Endothelial cell of umbilical vein (primary cell): ENCODE results near the gene PPP4R4. TPM values are rescaled to one million over a fixed set of nuclear protein-coding genes. Genes with fewer than 3 reads are reported as not detected.

Experiments
- BruUV-seq: library from RNA; stranded (reverse); fragments of 400-500 nt; replicated peaks from 2 replicates; lab custom pipeline; 2021; lab: Mats Ljungman, UMichigan
- CTCF ChIA-PET: fragments of 300-600, 350-600 bp; sonication (Branson Sonifier 250); formaldehyde crosslinking; loops from one replicate; lab custom pipeline; 2021; ENCODE audit warnings: antibody characterized with exemption, inconsistent platforms; lab: Charles Lee
- POLR2A ChIA-PET: fragments of 300-600, 350-600 bp; sonication (Branson Sonifier 250); formaldehyde crosslinking; loops from one replicate; lab custom pipeline; 2021; ENCODE audit warnings: antibody characterized with exemption, inconsistent platforms; lab: Charles Lee
- DNase-seq: peaks from one replicate; pipeline ENCODE4 v3.0.0-alpha.2; 2011; ENCODE audit warnings: low read depth, low spot score
- FAIRE-seq: peaks from 2 replicates; lab custom pipeline; 2011; peaks lifted over from hg19 to GRCh38; lab: Jason Lieb, UNC
- H2AFZ ChIP-seq: 2 replicates; pipeline ENCODE4 v1.6.0; 2012; ENCODE audit warnings: low read depth, low read length, control low read depth, inconsistent platforms
- H3K27ac ChIP-seq: 2 replicates; pipeline ENCODE4 v1.5.1; 2011; ENCODE audit warnings: low read depth, mild to moderate bottlenecking, control low read depth, low read length, moderate library complexity; ENCODE audit not compliant: insufficient read depth
- H3K27me3 ChIP-seq, 2 experiments: 2 replicates each; pipeline versions ENCODE4 v1.6.0 to v1.6.1; 2011; ENCODE audit warnings: low read length in 2 of 2, mixed read lengths in 1 of 2; ENCODE audit not compliant: control insufficient read depth in 2 of 2, insufficient read depth in 2 of 2
- H3K36me3 ChIP-seq, 2 experiments: 2 replicates in 1 of 2; 3 replicates in 1 of 2; pipeline ENCODE4 v1.5.1; 2011; ENCODE audit warnings: low read length in 2 of 2, mild to moderate bottlenecking in 1 of 2, moderate library complexity in 1 of 2; ENCODE audit not compliant: control insufficient read depth in 2 of 2, insufficient read depth in 2 of 2; ENCODE audit errors: extremely low read depth in 1 of 2
- H3K4me1 ChIP-seq: 3 replicates; pipeline ENCODE4 v1.5.1; 2011; ENCODE audit warnings: mild to moderate bottlenecking, low read length; ENCODE audit not compliant: control insufficient read depth, insufficient read depth; ENCODE audit errors: extremely low read depth
- H3K4me2 ChIP-seq: 2 replicates; pipeline ENCODE4 v1.6.1; 2011; ENCODE audit warnings: low read length, control low read depth, mixed read lengths; ENCODE audit not compliant: insufficient read depth
- H3K4me3 ChIP-seq, 3 experiments: fragments of 200-600 bp in 1 of 3; sonication (generic), shearing (Covaris generic) in 1 of 3; replicated peaks in 1 of 3; 2 replicates each; pipeline ENCODE4 v1.5.1; 2011 to 2016; ENCODE audit warnings: control low read depth in 3 of 3, low read length in 3 of 3, mild to moderate bottlenecking in 2 of 3, inconsistent platforms in 1 of 3, low read depth in 1 of 3, moderate library complexity in 1 of 3; ENCODE audit not compliant: insufficient read depth in 1 of 3
- H3K79me2 ChIP-seq: 2 replicates; pipeline ENCODE4 v1.6.0; 2012; ENCODE audit warnings: low read length, inconsistent platforms; ENCODE audit not compliant: control insufficient read depth, insufficient read depth
- H3K9ac ChIP-seq: replicated peaks from 2 replicates; pipeline ENCODE3; 2011; ENCODE audit warnings: low read length, control low read depth; ENCODE audit not compliant: insufficient read depth; ENCODE audit errors: extremely low read depth
- H3K9me1 ChIP-seq: replicated peaks from 3 replicates; pipeline ENCODE4 v1.6.0; 2011; ENCODE audit warnings: mild to moderate bottlenecking, low read length; ENCODE audit not compliant: control insufficient read depth, insufficient read depth; ENCODE audit errors: extremely low read depth
- H3K9me3 ChIP-seq: replicated peaks from 2 replicates; pipeline ENCODE4 v1.5.1; 2012; ENCODE audit warnings: low read length, inconsistent platforms; ENCODE audit not compliant: control insufficient read depth, insufficient read depth
- H4K20me1 ChIP-seq: replicated peaks from 2 replicates; pipeline ENCODE3; 2011; ENCODE audit warnings: mild to moderate bottlenecking, low read length; ENCODE audit not compliant: control insufficient read depth, insufficient read depth; ENCODE audit errors: extremely low read depth
- EZH2 ChIP-seq: IDR thresholded peaks from 2 replicates; pipeline ENCODE4 v1.6.1; 2012; ENCODE audit warnings: borderline replicate concordance, low read depth, mild to moderate bottlenecking, moderate library complexity, low read length, inconsistent platforms; ENCODE audit not compliant: severe bottlenecking
- FOS ChIP-seq: IDR thresholded peaks from 2 replicates; pipeline ENCODE4 v1.6.1; 2011; ENCODE audit warnings: mild to moderate bottlenecking, low read length, moderate library complexity, borderline replicate concordance; ENCODE audit not compliant: insufficient read depth
- GATA2 ChIP-seq: IDR thresholded peaks from 2 replicates; pipeline ENCODE4 v1.7.0; 2011; ENCODE audit warnings: low read depth, mild to moderate bottlenecking, moderate library complexity, mixed read lengths, low read length; ENCODE audit not compliant: insufficient read length, insufficient read depth
- JUN ChIP-seq: IDR thresholded peaks from 2 replicates; pipeline ENCODE4 v1.6.1; 2011; ENCODE audit warnings: borderline replicate concordance, low read depth; ENCODE audit not compliant: insufficient read length, insufficient read depth
- MYC ChIP-seq: IDR thresholded peaks from one replicate; pipeline ENCODE4 v1.6.1; 2011; ENCODE audit warnings: mild to moderate bottlenecking, low read depth, low read length
- POLR2A ChIP-seq: IDR thresholded peaks from 2 replicates; pipeline ENCODE4 v1.6.1; 2012; ENCODE audit warnings: low read depth, mild to moderate bottlenecking, control low read depth, low read length
- POLR2AphosphoS5 ChIP-seq: IDR thresholded peaks from 2 replicates; pipeline ENCODE4 v1.6.1; 2012; ENCODE audit warnings: low read depth, mild to moderate bottlenecking, control low read depth, low read length, moderate library complexity; ENCODE audit not compliant: insufficient read depth
- dilution Hi-C: fragments of 300-500 bp; cut with MboI; formaldehyde crosslinking; loops from one replicate; pipeline ENCODE4 v1.15.0; 2019; ENCODE audit warnings: low sequenced_read_pairs; ENCODE audit not compliant: extremely low pct_ligation_motif_present
- intact Hi-C: fragments of 100-400 bp; cut with micrococcal nuclease; formaldehyde crosslinking; loops from one replicate; pipeline ENCODE4 v1.10.0; 2022
- polyA plus RNA-seq, 4 experiments: library from polyadenylated mRNA; depleted of rRNA in 3 of 4; stranded (reverse) in 3 of 4; unstranded in 1 of 4; fragments of >200 nt; gene quantifications; 2 replicates each; pipeline versions ENCODE4 v1.2.1 to v1.2.3, GENCODE V29; 2011 to 2012; ENCODE audit warnings: missing spikeins in 1 of 4
- total RNA-seq: library from RNA; stranded (reverse); gene quantifications from 2 replicates; pipeline ENCODE4 v1.2.3, GENCODE V29; 2021
- TF ChIP-seq, protein P1 (sequence below): IDR thresholded peaks from 2 replicates; pipeline ENCODE4 v1.6.1; 2011; ENCODE audit not compliant: insufficient read depth, insufficient read length
- TF ChIP-seq, protein P2 (sequence below), 2 donors: IDR thresholded peaks; 1 replicate in 1 of 2; 2 replicates in 1 of 2; pipeline ENCODE4 v1.5.1; 2011; ENCODE audit warnings: low read length in 2 of 2, mild to moderate bottlenecking in 2 of 2, moderate library complexity in 2 of 2, control low read depth in 1 of 2, inconsistent platforms in 1 of 2, low read depth in 1 of 2; ENCODE audit not compliant: insufficient read depth in 1 of 2; ENCODE audit errors: extremely low read depth in 1 of 2

Gene PPP4R4
- total and polyA plus RNA-seq, 2 donors (not counting 3 experiments of a cell fraction or from before 2014, with no cell fraction given) = not detected

DNA sequence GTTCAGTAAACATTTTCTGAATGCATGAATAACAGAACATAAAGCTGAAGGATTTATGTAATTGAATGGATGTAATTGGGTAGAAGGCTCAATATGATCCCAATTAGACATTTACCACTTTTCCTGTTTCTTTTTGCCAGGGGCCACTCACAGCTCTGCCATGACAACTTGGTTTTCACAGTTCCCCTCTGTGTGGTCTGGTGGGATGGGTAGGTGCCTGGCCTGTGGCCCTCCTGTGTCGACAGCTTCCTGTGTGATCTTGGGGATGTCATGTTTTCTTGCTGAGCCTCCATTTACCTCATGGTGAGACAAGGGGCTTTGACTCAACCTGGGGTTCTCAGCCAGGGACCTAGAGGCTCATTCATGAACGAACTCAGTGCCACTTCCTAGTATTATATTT is 131.5 kb downstream of the PPP4R4 start:
- ChIA-PET CTCF (no interaction called here), POLR2A (no interaction called here)
- Histone ChIP-seq H3K9ac (no peak overlapping the region), H3K4me2 (no peak overlapping the region), H3K9me1 (no peaks in the 10 kb centered on the region), H3K4me3 (no peak overlapping the region), H4K20me1 (no peaks in the 10 kb centered on the region), H3K36me3 (no peaks in the 10 kb centered on the region), H3K27ac (no peak overlapping the region), H3K4me1 (no peaks in the 10 kb centered on the region), H3K27me3 (no peaks in the 10 kb centered on the region), H3K9me3 (no peaks in the 10 kb centered on the region), H2AFZ (no peak overlapping the region), H3K79me2 (no peaks in the 10 kb centered on the region)
- FAIRE-seq (no peak), DNase-seq (no peak)
- TF ChIP-seq GATA2 (no peak), FOS (no peak), POLR2AphosphoS5 (no peak), EZH2 (no peak), JUN (no peak), POLR2A (no peak), MYC (no peak)
- TF ChIP-seq, protein P1, sequence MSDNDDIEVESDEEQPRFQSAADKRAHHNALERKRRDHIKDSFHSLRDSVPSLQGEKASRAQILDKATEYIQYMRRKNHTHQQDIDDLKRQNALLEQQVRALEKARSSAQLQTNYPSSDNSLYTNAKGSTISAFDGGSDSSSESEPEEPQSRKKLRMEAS = no peak
- TF ChIP-seq, protein P2, sequence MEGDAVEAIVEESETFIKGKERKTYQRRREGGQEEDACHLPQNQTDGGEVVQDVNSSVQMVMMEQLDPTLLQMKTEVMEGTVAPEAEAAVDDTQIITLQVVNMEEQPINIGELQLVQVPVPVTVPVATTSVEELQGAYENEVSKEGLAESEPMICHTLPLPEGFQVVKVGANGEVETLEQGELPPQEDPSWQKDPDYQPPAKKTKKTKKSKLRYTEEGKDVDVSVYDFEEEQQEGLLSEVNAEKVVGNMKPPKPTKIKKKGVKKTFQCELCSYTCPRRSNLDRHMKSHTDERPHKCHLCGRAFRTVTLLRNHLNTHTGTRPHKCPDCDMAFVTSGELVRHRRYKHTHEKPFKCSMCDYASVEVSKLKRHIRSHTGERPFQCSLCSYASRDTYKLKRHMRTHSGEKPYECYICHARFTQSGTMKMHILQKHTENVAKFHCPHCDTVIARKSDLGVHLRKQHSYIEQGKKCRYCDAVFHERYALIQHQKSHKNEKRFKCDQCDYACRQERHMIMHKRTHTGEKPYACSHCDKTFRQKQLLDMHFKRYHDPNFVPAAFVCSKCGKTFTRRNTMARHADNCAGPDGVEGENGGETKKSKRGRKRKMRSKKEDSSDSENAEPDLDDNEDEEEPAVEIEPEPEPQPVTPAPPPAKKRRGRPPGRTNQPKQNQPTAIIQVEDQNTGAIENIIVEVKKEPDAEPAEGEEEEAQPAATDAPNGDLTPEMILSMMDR (IDR thresholded peaks at IDR 0.05; ENCODE audit: extremely low read depth in 1 of 2, insufficient read depth in 1 of 2, low read depth in 1 of 2, low read length in 2 of 2) = no peak
- dilution Hi-C loops = no loop called here
- no TSS peak for BruUV-seq
- intact Hi-C loops = no loop called here
